HL-60 (cell line): ENCODE measurements around the gene CREB3L1.

Experiments
- CTCF ChIP-seq: IDR thresholded peaks from one replicate; pipeline ENCODE4 v1.5.1; 2011; ENCODE audit warnings: low read length, control low read depth, inconsistent platforms; ENCODE audit not compliant: insufficient read depth
- GABPA ChIP-seq: IDR thresholded peaks from 2 replicates; pipeline ENCODE4 v1.6.1; 2012; ENCODE audit warnings: low read depth
- POLR2AphosphoS5 ChIP-seq: IDR thresholded peaks from 2 replicates; pipeline ENCODE4 v1.6.1; 2012; ENCODE audit warnings: low read depth
- REST ChIP-seq: IDR thresholded peaks from 2 replicates; pipeline ENCODE4 v1.6.1; 2012; ENCODE audit warnings: low read depth; ENCODE audit not compliant: insufficient replicate concordance

GRCh38 chr11:46296059-46296527 is 18.6 kb downstream of the CREB3L1 start:
- TF ChIP-seq POLR2AphosphoS5 (no peak), CTCF (no peak), REST (no peak), GABPA (no peak)
